GM12878 (cell line): ENCODE measurements around the gene SHANK1. TPM values are rescaled to one million over a fixed set of nuclear protein-coding genes. Genes with fewer than 3 reads are reported as not detected.

Source experiments
- ATAC-seq: fragments of 200-7000 bp; cut with Tn5 transposase; 3 replicates; pipeline ENCODE4 v1.9.1; 2020; ENCODE audit warnings: mild to moderate bottlenecking, moderate library complexity
- BruUV-seq: library from RNA; stranded (reverse); fragments of 400-500 nt; replicated peaks from 2 replicates; lab custom pipeline; 2021; lab: Mats Ljungman, UMichigan
- CTCF ChIA-PET: fragments of 300-600 bp; sonication (Branson Sonifier 250); formaldehyde crosslinking; extraction: SDS; loops from one replicate; lab custom pipeline; 2021; ENCODE audit warnings: inconsistent platforms; lab: Yijun Ruan, JAX
- POLR2A ChIA-PET: fragments of 350-600 bp; formaldehyde crosslinking; extraction: SDS; loops from one replicate; lab custom pipeline; 2021; ENCODE audit warnings: inconsistent platforms; lab: Charles Lee
- RAD21 ChIA-PET: fragments of 300-600 bp; sonication (Branson Sonifier 250); formaldehyde crosslinking; loops from one replicate; lab custom pipeline; 2023; ENCODE audit warnings: antibody characterized with exemption; ENCODE audit not compliant: unreplicated experiment; lab: Charles Lee
- SMC1A ChIA-PET: fragments of 300-600 bp; sonication (Branson Sonifier 250); formaldehyde crosslinking; loops from one replicate; lab custom pipeline; 2023; ENCODE audit not compliant: unreplicated experiment, uncharacterized antibody; lab: Charles Lee
- DNase-seq: peaks from one replicate; pipeline ENCODE4 v3.0.0-alpha.2; 2011; ENCODE audit warnings: low read depth, low spot score
- FAIRE-seq: peaks from 3 replicates; lab custom pipeline; 2011; peaks lifted over from hg19 to GRCh38; lab: Jason Lieb, UNC
- H2AFZ ChIP-seq: 2 replicates; pipeline ENCODE4 v1.6.0; 2011; ENCODE audit warnings: low read depth, low read length, control low read depth; ENCODE audit not compliant: control insufficient read depth
- H3K27ac ChIP-seq: 2 replicates; pipeline ENCODE4 v1.5.1; 2011; ENCODE audit warnings: control low read depth; ENCODE audit not compliant: control insufficient read depth, insufficient read depth
- H3K27me3 ChIP-seq, 2 experiments: replicated peaks in 1 of 2; 2 replicates each; pipeline versions ENCODE4 v1.6.0 to v1.6.1; 2011; ENCODE audit warnings: low read length in 1 of 2; ENCODE audit not compliant: control insufficient read depth in 2 of 2, insufficient read depth in 2 of 2
- H3K36me3 ChIP-seq, 2 experiments: 2 replicates each; pipeline ENCODE4 v1.5.1; 2011; ENCODE audit warnings: low read length in 1 of 2; ENCODE audit not compliant: control insufficient read depth in 2 of 2, insufficient read depth in 2 of 2
- H3K4me1 ChIP-seq: 2 replicates; pipeline ENCODE4 v1.6.1; 2011; ENCODE audit warnings: mild to moderate bottlenecking, low read length, moderate library complexity, mixed read lengths; ENCODE audit not compliant: control insufficient read depth, insufficient read depth
- H3K4me2 ChIP-seq: 2 replicates; pipeline ENCODE4 v1.6.0; 2011; ENCODE audit warnings: control low read depth; ENCODE audit not compliant: control insufficient read depth, insufficient read depth
- H3K4me3 ChIP-seq: fragments of 200-600 bp; sonication (generic); 2 replicates; pipeline ENCODE4 v1.5.1; 2016
- H3K79me2 ChIP-seq: 2 replicates; pipeline ENCODE4 v1.6.0; 2011; ENCODE audit warnings: low read length; ENCODE audit not compliant: control insufficient read depth, insufficient read depth
- H3K9ac ChIP-seq: 2 replicates; pipeline ENCODE4 v1.8.0; 2011; ENCODE audit warnings: low read length, control low read depth, mixed read lengths; ENCODE audit not compliant: control insufficient read depth, insufficient read depth
- H3K9me3 ChIP-seq: replicated peaks from 3 replicates; pipeline ENCODE4 v1.5.1; 2011; ENCODE audit warnings: mild to moderate bottlenecking, low read length; ENCODE audit not compliant: control insufficient read depth, insufficient read depth
- H4K20me1 ChIP-seq: 2 replicates; pipeline ENCODE4 v1.6.0; 2011; ENCODE audit not compliant: control insufficient read depth, insufficient read depth
- BCLAF1 ChIP-seq: fragments of 450-650 bp; IDR thresholded peaks from 2 replicates; pipeline ENCODE4 v1.6.1; 2017; ENCODE audit warnings: antibody characterized with exemption, mild to moderate bottlenecking, moderate library complexity
- E4F1 ChIP-seq: fragments of 450-650 bp; IDR thresholded peaks from 2 replicates; pipeline ENCODE4 v1.6.1; 2018; ENCODE audit warnings: borderline replicate concordance, mild to moderate bottlenecking; ENCODE audit not compliant: partially characterized antibody
- EP300 ChIP-seq, 2 experiments: fragments of 150-350 bp in 1 of 2; IDR thresholded peaks; 2 replicates each; pipeline ENCODE4 v1.6.1; 2011 to 2012; ENCODE audit warnings: low read depth in 2 of 2, low read length in 2 of 2, borderline replicate concordance in 1 of 2, improper control_type of control experiment in 1 of 2, inconsistent platforms in 1 of 2; ENCODE audit not compliant: control insufficient read depth in 1 of 2
- KAT2A ChIP-seq: conservative IDR thresholded peaks from 2 replicates; pipeline ENCODE4 v1.6.1; 2011; ENCODE audit warnings: low read depth, low read length; ENCODE audit not compliant: control insufficient read depth
- MLLT1 ChIP-seq: fragments of 450-650 bp; IDR thresholded peaks from 2 replicates; pipeline ENCODE4 v1.6.1; 2016; ENCODE audit warnings: mild to moderate bottlenecking
- PAX5 ChIP-seq: IDR thresholded peaks from 2 replicates; pipeline ENCODE4 v1.6.1; 2011; ENCODE audit warnings: low read depth, low read length, borderline replicate concordance
- POLR2AphosphoS2 ChIP-seq: IDR thresholded peaks from 2 replicates; pipeline ENCODE4 v1.6.1; 2011; ENCODE audit warnings: low read depth, mild to moderate bottlenecking, low read length, improper control_type of control experiment, moderate library complexity
- RCOR1 ChIP-seq: conservative IDR thresholded peaks from 2 replicates; pipeline ENCODE4 v1.6.1; 2012; ENCODE audit warnings: low read depth, low read length, improper control_type of control experiment
- RFX5 ChIP-seq: IDR thresholded peaks from 2 replicates; pipeline ENCODE4 v1.6.1; 2011; ENCODE audit warnings: low read depth, low read length, improper control_type of control experiment
- SIN3A ChIP-seq: IDR thresholded peaks from 2 replicates; pipeline ENCODE4 v1.6.1; 2012; ENCODE audit warnings: low read depth, low read length, improper control_type of control experiment
- YY1 ChIP-seq: IDR thresholded peaks from 2 replicates; pipeline ENCODE4 v1.6.1; 2011; ENCODE audit warnings: low read depth, mild to moderate bottlenecking, low read length
- ZNF384 ChIP-seq: IDR thresholded peaks from 2 replicates; pipeline ENCODE4 v1.6.1; 2012; ENCODE audit warnings: low read depth, mild to moderate bottlenecking, low read length, improper control_type of control experiment, borderline replicate concordance
- WGBS: methylation state at CpG from one replicate; pipeline ENCODE4 v1.1.6; 2016; ENCODE audit warnings: low lambda C conversion rate; ENCODE audit not compliant: insufficient replicate concordance, insufficient coverage; ENCODE audit errors: missing lambda C conversion rate; 5-methylcytosine and 5-hydroxymethylcytosine counted together
- in situ Hi-C: fragments of 300-500 bp; cut with MboI; formaldehyde crosslinking; loops from 9 replicates; pipeline ENCODE4 v1.14.3; 2018; ENCODE audit warnings: mixed read lengths
- intact Hi-C: fragments of 100-400 bp; cut with micrococcal nuclease; formaldehyde crosslinking; loops from one replicate; pipeline ENCODE4 v1.14.2; 2022; ENCODE audit not compliant: unreplicated experiment
- polyA plus RNA-seq, 11 experiments: library from polyadenylated mRNA; depleted of rRNA in 4 of 11; unstranded in 6 of 11; stranded (reverse) in 5 of 11; fragments of >200 nt; fragmentation: Nextera tagmentation in 4 of 11; fragmentation: Illumina TruSeq in 1 of 11; extraction: Ambion mirVana in 4 of 11; extraction: Trizol in 1 of 11; gene quantifications; 1 replicate in 1 of 11; 2 replicates in 10 of 11; pipeline versions ENCODE4 v1.2.1 to v1.2.3, GENCODE V29; 2011 to 2016; ENCODE audit warnings: inconsistent platforms in 2 of 11, missing spikeins in 2 of 11, low read depth in 1 of 11
- total RNA-seq, 4 experiments: library from RNA; depleted of rRNA in 3 of 4; stranded (reverse); fragments of >200 nt in 3 of 4; fragmentation: Illumina TruSeq in 1 of 4; extraction: Trizol in 1 of 4; gene quantifications; 2 replicates each; pipeline versions ENCODE4 v1.2.1 to v1.2.3, GENCODE V29; 2013 to 2021

SHANK1 gene
- total and polyA plus RNA-seq, 10 of the 15 experiments (the other 5 are each of a cell fraction or from before 2014, with no cell fraction given) = not detected

- no peak for TF ChIP-seq BCLAF1
- TF ChIP-seq RFX5 = no peak
These were observed 16.5 kb downstream of the SHANK1 start (continued) for GRCh38 chr19:50702871-50703829.

- H3K27me3 ChIP-seq = no peaks in the 10 kb centered on the region; a peak in 1 of 4 replicates
- H3K4me1 ChIP-seq = no peaks in the 10 kb centered on the region
- CTCF ChIA-PET = interaction anchor here (1.2 to 1.9 kb wide), 2 partner anchors 81 to 220 kb away, joined by 4 to 7 read pairs; no protein-coding TSS in a partner anchor
- no peaks in the 10 kb centered on the region for H3K79me2 ChIP-seq
- H3K36me3 ChIP-seq = no peaks in the 10 kb centered on the region
- H4K20me1 ChIP-seq = no peaks in the 10 kb centered on the region
- WGBS = 20% methylated on average over 11 of the region's 23 CpGs
- ATAC-seq (no peak), FAIRE-seq (no peak), DNase-seq (no peak)
- no peak overlapping the region for H3K4me2 ChIP-seq
- no peak overlapping the region for H3K27ac ChIP-seq
- H3K9ac ChIP-seq = no peak overlapping the region
- intact Hi-C loops = no loop called here
- SMC1A ChIA-PET = interaction anchor here (0.5 to 0.8 kb wide), 2 partner anchors 220 to 891 kb away, joined by 3 read pairs; no protein-coding TSS in a partner anchor
- in situ Hi-C loops = no loop called here
- POLR2A ChIA-PET = no interaction called here
- H3K9me3 ChIP-seq = no peaks in the 10 kb centered on the region
- BruUV-seq = no TSS peak
- RAD21 ChIA-PET = no interaction called here
- H3K4me3 ChIP-seq = no peak overlapping the region
- no peak overlapping the region for H2AFZ ChIP-seq
- TF ChIP-seq ZNF384 (no peak), E4F1 (no peak), MLLT1 (no peak), YY1 (no peak), PAX5 (no peak), POLR2AphosphoS2 (no peak), RCOR1 (no peak), SIN3A (no peak), KAT2A (no peak), EP300 (IDR thresholded peaks at IDR 0.05; ENCODE audit: borderline replicate concordance in 1 of 2, control insufficient read depth in 1 of 2, low read depth in 2 of 2, low read length in 2 of 2) (no peak)
These were observed 17.3 kb downstream of the SHANK1 start for GRCh38 chr19:50702158-50702870.
